Sigmoid colon (tissue), 4 donors: ENCODE measurements around the gene TMEM209.

ENCODE experiments used
- CTCF ChIP-seq, 4 experiments: fragments of 450-650 bp in 3 of 4; fragments of 200-600 bp in 1 of 4; IDR thresholded peaks; one replicate each; pipeline ENCODE4 v1.5.1; 2016 to 2019; ENCODE audit warnings: antibody characterized with exemption in 4 of 4, mild to moderate bottlenecking in 3 of 4, moderate library complexity in 2 of 4
- EP300 ChIP-seq, 4 donors: sonication (generic); formaldehyde crosslinking; IDR thresholded peaks; one replicate each; pipeline ENCODE4 v1.6.1; 2017; ENCODE audit warnings: antibody characterized with exemption in 4 of 4
- POLR2A ChIP-seq, 2 donors: fragments of 450-650 bp; IDR thresholded peaks; one replicate each; pipeline ENCODE4 v1.6.1; 2016; ENCODE audit warnings: antibody characterized with exemption in 2 of 2, mild to moderate bottlenecking in 2 of 2, moderate library complexity in 2 of 2
- POLR2AphosphoS5 ChIP-seq, 4 donors: sonication (generic); formaldehyde crosslinking; IDR thresholded peaks; one replicate each; pipeline ENCODE4 v1.6.1; 2017; ENCODE audit warnings: antibody characterized with exemption in 4 of 4

DNA sequence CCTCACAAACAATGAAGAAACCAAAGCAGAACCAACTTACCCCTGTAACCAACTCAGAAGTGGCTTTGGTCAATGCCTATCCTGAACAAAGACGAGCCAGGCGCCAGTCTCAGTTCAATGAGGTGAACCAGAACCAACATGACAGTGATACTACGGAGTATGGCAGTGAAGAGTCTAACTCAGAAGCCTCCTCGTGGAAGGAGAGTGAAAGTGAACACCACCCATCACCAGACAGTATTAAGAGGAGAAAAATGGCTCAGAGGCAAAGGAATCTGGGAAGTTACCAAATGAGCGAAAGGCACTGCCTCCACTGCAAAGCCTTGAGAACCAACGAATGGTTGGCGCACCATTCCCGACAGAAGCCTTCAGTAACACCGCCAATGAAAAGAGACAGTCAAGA is 10.8 kb upstream of the TMEM209 start:
- no peak for TF ChIP-seq CTCF (IDR thresholded peaks at IDR 0.05)
- TF ChIP-seq POLR2A (IDR thresholded peaks at IDR 0.05): no peak
- no peak for TF ChIP-seq EP300 (IDR thresholded peaks at IDR 0.05)
- TF ChIP-seq POLR2AphosphoS5 (IDR thresholded peaks at IDR 0.05): no peak
